Cortex of kidney (tissue), 1 donor: ENCODE results near the gene TNIP1.

Source experiments
- DNase-seq: peaks from one replicate; lab custom pipeline; 2025; lab: John Stamatoyannopoulos, UW

The TNIP1 gene

GRCh38 chr5:151040211-151040747, 40.6 kb downstream of the TNIP1 start:
- no peak for DNase-seq

GRCh38 chr5:151039665-151040064, 41.2 kb downstream of the TNIP1 start:
- DNase-seq = no peak

GRCh38 chr5:151038801-151039238, 42.0 kb downstream of the TNIP1 start:
- no peak for DNase-seq

- no peak for DNase-seq
These were observed 42.5 kb downstream of the TNIP1 start for GRCh38 chr5:151038412-151038745.

GRCh38 chr5:151037561-151038411, 43.0 kb downstream of the TNIP1 start:
- no peak for DNase-seq

GRCh38 chr5:151036556-151036955, 44.3 kb downstream of the TNIP1 start:
- no peak for DNase-seq

GRCh38 chr5:151034422-151035379, 46.1 kb downstream of the TNIP1 start:
- no peak for DNase-seq

- DNase-seq = no peak
These were observed 47.5 kb downstream of the TNIP1 start for GRCh38 chr5:151033217-151033934.

GRCh38 chr5:151031554-151031953, 49.3 kb downstream of the TNIP1 start:
- DNase-seq = no peak

GRCh38 chr5:151030379-151030778, 50.5 kb downstream of the TNIP1 start:
- no peak for DNase-seq

GRCh38 chr5:151030056-151030336, 50.8 kb downstream of the TNIP1 start:
- DNase-seq = no peak

GRCh38 chr5:151029179-151030055, 51.4 kb downstream of the TNIP1 start:
- no peak for DNase-seq

- no peak for DNase-seq
These were observed 52.1 kb downstream of the TNIP1 start for GRCh38 chr5:151028717-151029116.

GRCh38 chr5:151027961-151028479, 52.8 kb downstream of the TNIP1 start:
- DNase-seq = no peak

GRCh38 chr5:151026679-151027078, 54.2 kb downstream of the TNIP1 start:
- DNase-seq = no peak

- no peak for DNase-seq
These were observed 54.7 kb downstream of the TNIP1 start for GRCh38 chr5:151026088-151026487.

GRCh38 chr5:151025250-151025606, 55.6 kb downstream of the TNIP1 start:
- DNase-seq = no peak

GRCh38 chr5:151024440-151025249, 56.2 kb downstream of the TNIP1 start:
- no peak for DNase-seq

GRCh38 chr5:151023651-151024050, 57.2 kb downstream of the TNIP1 start:
- no peak for DNase-seq

GRCh38 chr5:151023047-151023615, 57.7 kb downstream of the TNIP1 start:
- DNase-seq = no peak
